Left lung (tissue), 10 donors: ENCODE measurements around the gene DDX51. TPM values are rescaled to one million over a fixed set of nuclear protein-coding genes. Genes with fewer than 3 reads are reported as not detected.

ENCODE experiments used
- ATAC-seq: fragments of 200-7000 bp; cut with Tn5 transposase; one replicate; pipeline ENCODE4 v1.9.1; 2020; ENCODE audit warnings: moderate library complexity
- DNase-seq, 4 donors: peaks; one replicate each; pipeline ENCODE4 v3.0.0-alpha.2; 2013 to 2020
- H3K27ac ChIP-seq, 2 donors: fragments of 200-600 bp; sonication (generic) in 1 of 2; one replicate each; pipeline versions ENCODE4 v1.5.0 to v1.8.0; 2020 to 2021
- H3K27me3 ChIP-seq, 2 donors: fragments of 200-600 bp; sonication (generic) in 1 of 2; one replicate each; pipeline versions ENCODE4 v1.5.0 to v1.8.0; 2020 to 2021
- H3K36me3 ChIP-seq, 2 donors: fragments of 200-600 bp; sonication (generic) in 1 of 2; one replicate each; pipeline versions ENCODE4 v1.5.0 to v1.8.0; 2020 to 2021
- H3K4me1 ChIP-seq, 2 donors: fragments of 200-600 bp; one replicate each; pipeline ENCODE4 v1.8.0; 2021
- H3K4me3 ChIP-seq, 2 donors: fragments of 200-600 bp; sonication (generic) in 1 of 2; one replicate each; pipeline versions ENCODE4 v1.5.0 to v1.8.0; 2020 to 2021; ENCODE audit warnings: mild to moderate bottlenecking in 1 of 2
- H3K9me3 ChIP-seq, 2 donors: fragments of 200-600 bp; sonication (generic) in 1 of 2; one replicate each; pipeline versions ENCODE4 v1.5.0 to v1.8.0; 2020 to 2021
- intact Hi-C, 2 donors: fragments of 100-400 bp; cut with DNase I; formaldehyde crosslinking; loops; one replicate each; pipeline versions ENCODE4 v1.11.2 to v1.14.2; 2022
- polyA plus RNA-seq, 6 donors: library from polyadenylated mRNA; unstranded; fragments of 120-200 nt; gene quantifications; one replicate each; pipeline ENCODE4 v1.2.1, GENCODE V29; 2013; ENCODE audit not compliant: insufficient read length in 6 of 6
- total RNA-seq, 2 donors: library from RNA; stranded (reverse); fragmentation: NEBNext Ultra II Directional; extraction: Animal tissue kit (Norgen Biotek cat#: 25700); gene quantifications; one replicate each; pipeline ENCODE4 v1.2.1, GENCODE V29; 2021
- TF ChIP-seq, protein P1 (sequence below), 2 donors: fragments of 200-600 bp; sonication (generic) in 1 of 2; IDR thresholded peaks; one replicate each; pipeline versions ENCODE4 v1.5.0 to v1.8.0; 2021; ENCODE audit warnings: antibody characterized with exemption in 2 of 2
- donor health status: DM: no; HTN: yes; CAD: no.
- donor health status: DM: no; HTN: no; CAD: no.

DDX51 gene
- total and polyA plus RNA-seq, 8 donors = 11.7 to 27.6 (median 18.6) TPM

DNA sequence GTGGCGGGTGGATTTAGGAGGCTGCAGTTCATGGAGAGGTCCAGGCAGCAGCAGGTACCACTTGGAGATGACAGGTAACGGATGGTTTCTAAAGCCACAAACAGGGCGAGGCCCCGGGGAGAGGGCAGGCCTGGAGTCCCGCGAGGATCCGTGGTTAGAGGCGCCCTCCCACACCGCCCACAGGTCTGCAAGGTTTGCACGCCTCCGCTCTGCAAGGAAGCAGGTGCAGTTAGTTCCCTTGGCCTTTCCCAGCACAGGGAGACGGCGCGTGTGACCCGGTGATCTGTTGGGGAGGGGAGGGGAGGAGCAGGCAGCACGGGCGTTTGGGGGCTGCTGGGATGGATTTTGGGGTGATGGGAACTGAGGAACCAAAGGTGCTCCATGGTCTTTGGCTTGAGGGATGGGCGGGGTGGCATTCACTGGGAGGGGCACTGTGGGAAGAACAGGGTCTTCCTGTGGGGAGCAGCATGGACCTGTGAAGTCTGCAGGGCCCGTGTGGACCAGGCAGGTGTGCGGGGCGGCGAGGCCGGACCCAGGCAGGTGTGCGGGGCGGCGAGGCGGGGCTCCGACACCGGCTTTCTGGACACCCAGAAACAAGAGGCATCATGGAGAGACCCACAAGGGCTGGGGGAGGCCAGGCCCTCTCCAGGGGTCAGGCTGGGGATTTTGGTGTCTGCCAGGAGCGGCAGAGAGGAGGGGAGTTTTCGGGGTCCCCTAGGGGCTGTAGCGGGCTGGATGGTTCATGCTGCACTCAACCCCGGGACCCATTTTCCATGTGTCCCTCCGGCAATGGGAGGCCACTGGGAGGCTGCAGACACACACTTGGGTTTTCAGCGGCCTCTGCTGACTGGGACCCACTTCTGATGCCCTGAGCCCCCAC is 29.3 kb upstream of the DDX51 start:
- Histone ChIP-seq H3K27ac (no peak overlapping the region), H3K27me3 (peaks cover 3 to 99% of the 10 kb centered on the region in 2 donors), H3K36me3 (no peaks in the 10 kb centered on the region), H3K4me1 (no peaks in the 10 kb centered on the region), H3K4me3 (no peak overlapping the region), H3K9me3 (no peaks in the 10 kb centered on the region)
- TF ChIP-seq, protein P1, sequence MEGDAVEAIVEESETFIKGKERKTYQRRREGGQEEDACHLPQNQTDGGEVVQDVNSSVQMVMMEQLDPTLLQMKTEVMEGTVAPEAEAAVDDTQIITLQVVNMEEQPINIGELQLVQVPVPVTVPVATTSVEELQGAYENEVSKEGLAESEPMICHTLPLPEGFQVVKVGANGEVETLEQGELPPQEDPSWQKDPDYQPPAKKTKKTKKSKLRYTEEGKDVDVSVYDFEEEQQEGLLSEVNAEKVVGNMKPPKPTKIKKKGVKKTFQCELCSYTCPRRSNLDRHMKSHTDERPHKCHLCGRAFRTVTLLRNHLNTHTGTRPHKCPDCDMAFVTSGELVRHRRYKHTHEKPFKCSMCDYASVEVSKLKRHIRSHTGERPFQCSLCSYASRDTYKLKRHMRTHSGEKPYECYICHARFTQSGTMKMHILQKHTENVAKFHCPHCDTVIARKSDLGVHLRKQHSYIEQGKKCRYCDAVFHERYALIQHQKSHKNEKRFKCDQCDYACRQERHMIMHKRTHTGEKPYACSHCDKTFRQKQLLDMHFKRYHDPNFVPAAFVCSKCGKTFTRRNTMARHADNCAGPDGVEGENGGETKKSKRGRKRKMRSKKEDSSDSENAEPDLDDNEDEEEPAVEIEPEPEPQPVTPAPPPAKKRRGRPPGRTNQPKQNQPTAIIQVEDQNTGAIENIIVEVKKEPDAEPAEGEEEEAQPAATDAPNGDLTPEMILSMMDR (IDR thresholded peaks at IDR 0.05) = no peak
- intact Hi-C loops = no loop called here
- DNase-seq = peak in 1 of 4 donors; percentile 54
- ATAC-seq = no peak

DNA sequence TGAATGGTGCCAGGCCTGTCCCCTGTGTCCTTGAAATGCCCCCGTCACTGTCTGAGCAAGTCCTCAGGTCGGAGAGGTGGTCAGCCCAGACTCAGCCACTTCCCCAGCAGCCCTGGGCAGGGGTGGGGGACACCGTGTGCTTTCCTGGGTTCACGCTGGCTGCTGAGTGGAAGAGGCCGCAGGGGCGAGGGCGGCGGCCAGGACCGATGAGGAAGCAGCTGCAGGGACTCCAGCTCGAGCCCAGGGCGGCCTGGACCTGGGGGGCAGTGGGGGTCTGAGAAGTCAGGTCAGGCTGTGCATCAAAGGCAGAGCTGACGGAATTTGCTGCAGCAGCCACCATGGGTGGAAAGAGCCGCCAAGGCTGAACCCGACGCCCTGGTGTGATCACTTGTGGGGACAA is 28.5 kb upstream of the DDX51 start:
- Histone ChIP-seq H3K36me3 (no peaks in the 10 kb centered on the region), H3K27ac (no peak overlapping the region), H3K9me3 (no peaks in the 10 kb centered on the region), H3K27me3 (peaks cover 3 to 99% of the 10 kb centered on the region in 2 donors), H3K4me1 (no peaks in the 10 kb centered on the region), H3K4me3 (no peak overlapping the region)
- DNase-seq = peak in 1 of 4 donors; percentile 62
- TF ChIP-seq, protein P1 (IDR thresholded peaks at IDR 0.05) = no peak
- intact Hi-C loops = no loop called here
- no peak for ATAC-seq

DNA sequence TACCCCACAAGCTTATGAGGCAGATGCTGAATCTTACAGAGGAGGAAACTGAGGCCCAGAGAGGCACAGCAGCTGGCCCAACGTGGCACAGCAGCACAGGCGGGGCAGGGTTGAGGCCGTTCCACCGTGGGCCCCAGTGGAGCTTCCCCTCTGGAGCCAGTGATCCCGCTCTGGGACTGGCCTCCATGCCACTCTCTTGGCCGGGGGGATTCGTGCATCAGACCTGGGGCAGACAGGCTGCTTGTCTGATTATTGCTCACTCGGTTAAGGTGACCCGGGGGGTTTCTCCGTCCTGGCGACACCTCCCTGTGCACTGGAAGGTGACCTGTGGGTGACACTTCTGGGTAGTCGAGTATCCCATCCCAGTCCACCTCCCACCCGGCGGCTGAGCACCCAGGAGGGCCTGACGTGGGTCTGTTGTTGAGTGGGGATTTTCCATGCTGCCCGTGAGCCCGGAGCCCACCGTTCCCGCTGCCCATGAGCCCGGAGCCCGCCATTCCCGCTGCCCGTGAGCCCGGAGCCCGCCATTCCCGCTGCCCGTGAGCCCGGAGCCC is 27.9 kb upstream of the DDX51 start:
- H3K4me1 ChIP-seq = no peaks in the 10 kb centered on the region
- peaks cover under 1 to 96% of the 10 kb centered on the region in 2 donors for H3K27me3 ChIP-seq
- intact Hi-C loops = no loop called here
- no peak overlapping the region for H3K4me3 ChIP-seq
- no peak overlapping the region for H3K27ac ChIP-seq
- no peaks in the 10 kb centered on the region for H3K36me3 ChIP-seq
- no peaks in the 10 kb centered on the region for H3K9me3 ChIP-seq
- DNase-seq (peak in 1 of 4 donors; percentile 51), ATAC-seq (no peak)
- TF ChIP-seq, protein P1 (IDR thresholded peaks at IDR 0.05) = no peak

DNA sequence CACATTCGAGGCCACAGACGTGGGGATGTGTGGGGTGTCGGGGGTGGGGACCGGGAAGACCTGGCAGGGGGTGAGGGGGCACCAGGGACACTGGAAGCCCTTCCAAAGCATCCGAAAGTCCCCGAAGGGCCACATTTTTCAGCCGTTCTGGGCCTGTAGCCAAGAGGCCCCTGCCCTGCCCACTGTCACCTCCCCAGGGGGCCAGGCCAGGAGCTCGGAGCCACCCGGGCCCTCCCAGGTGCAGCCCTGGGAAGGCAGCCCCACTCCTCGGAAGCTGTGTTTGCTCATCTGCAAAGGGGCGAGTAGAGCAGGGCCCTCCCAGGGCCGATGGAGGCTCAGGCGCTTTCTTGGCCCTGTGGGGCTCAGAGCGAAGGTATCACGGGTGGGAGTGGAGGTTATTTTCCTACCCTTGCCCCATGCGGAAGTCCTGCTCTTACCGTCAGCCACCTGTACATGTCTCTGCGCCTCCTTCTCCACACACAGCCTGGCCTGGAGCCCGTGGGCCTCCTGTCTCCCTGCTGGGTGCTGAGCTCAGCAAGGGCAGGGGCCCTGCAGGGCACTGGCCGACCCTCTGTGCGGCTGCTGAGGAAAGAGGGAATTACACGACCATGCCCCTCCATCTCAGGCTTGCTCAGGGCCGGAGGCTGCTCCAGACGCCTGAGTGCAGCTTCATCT is 27.3 kb upstream of the DDX51 start:
- H3K4me1 ChIP-seq = no peaks in the 10 kb centered on the region
- no peaks in the 10 kb centered on the region for H3K9me3 ChIP-seq
- ATAC-seq (no peak), DNase-seq (peak in 1 of 4 donors; percentile 59)
- TF ChIP-seq, protein P1 (IDR thresholded peaks at IDR 0.05) = no peak
- no peak overlapping the region for H3K4me3 ChIP-seq
- no peak overlapping the region for H3K27ac ChIP-seq
- H3K36me3 ChIP-seq = no peaks in the 10 kb centered on the region
- H3K27me3 ChIP-seq = peaks cover 0 to 90% of the 10 kb centered on the region in 2 donors
- intact Hi-C loops = no loop called here
